Smooth muscle cell (in vitro differentiated cells): ENCODE measurements around the gene UBE2V1. TPM values are rescaled to one million over a fixed set of nuclear protein-coding genes. Genes with fewer than 3 reads are reported as not detected.

Experiments
- DNase-seq: peaks from one replicate; lab custom pipeline; 2025; ENCODE audit not compliant: unreplicated experiment; lab: John Stamatoyannopoulos, UW
- H2AFZ ChIP-seq: fragments of 200-600 bp; sonication (generic); 2 replicates; pipeline ENCODE4 v1.6.0; 2016; ENCODE audit warnings: antibody characterized with exemption, low read depth, mild to moderate bottlenecking
- H3F3A ChIP-seq: fragments of 200-600 bp; sonication (generic); 2 replicates; pipeline ENCODE4 v1.6.0; 2017; ENCODE audit warnings: antibody characterized with exemption, low read depth
- H3K27ac ChIP-seq: fragments of 200-600 bp; sonication (generic); 2 replicates; pipeline ENCODE4 v1.5.1; 2016; ENCODE audit warnings: low read depth, mild to moderate bottlenecking
- H3K27me3 ChIP-seq: fragments of 200-600 bp; sonication (generic); 2 replicates; pipeline ENCODE4 v1.6.1; 2016; ENCODE audit warnings: low read depth, mild to moderate bottlenecking
- H3K36me3 ChIP-seq: fragments of 200-600 bp; sonication (generic); 2 replicates; pipeline ENCODE4 v1.5.1; 2016; ENCODE audit warnings: low read depth
- H3K4me1 ChIP-seq: fragments of 200-600 bp; sonication (generic); 2 replicates; pipeline ENCODE4 v1.5.1; 2016; ENCODE audit warnings: low read depth
- H3K4me2 ChIP-seq: fragments of 200-600 bp; sonication (generic); 2 replicates; pipeline ENCODE4 v1.6.0; 2016; ENCODE audit warnings: mild to moderate bottlenecking
- H3K4me3 ChIP-seq: fragments of 200-600 bp; sonication (generic); 2 replicates; pipeline ENCODE4 v1.5.1; 2016; ENCODE audit warnings: mild to moderate bottlenecking
- H3K79me2 ChIP-seq: fragments of 200-600 bp; sonication (generic); 2 replicates; pipeline ENCODE4 v1.6.0; 2016; ENCODE audit warnings: low read depth, mild to moderate bottlenecking
- H3K9ac ChIP-seq: fragments of 200-600 bp; sonication (generic); 2 replicates; pipeline ENCODE4 v1.6.0; 2016; ENCODE audit warnings: low read depth
- H3K9me3 ChIP-seq: fragments of 200-600 bp; sonication (generic); replicated peaks from 2 replicates; pipeline ENCODE4 v1.5.1; 2016; ENCODE audit warnings: low read depth
- H4K20me1 ChIP-seq: fragments of 200-600 bp; sonication (generic); 2 replicates; pipeline ENCODE4 v1.6.0; 2016; ENCODE audit warnings: low read depth
- CTCF ChIP-seq: fragments of 200-600 bp; sonication (generic); IDR thresholded peaks from 2 replicates; pipeline ENCODE4 v1.5.1; 2017; ENCODE audit warnings: borderline replicate concordance, mild to moderate bottlenecking, antibody characterized with exemption; ENCODE audit not compliant: insufficient read depth, poor library complexity, severe bottlenecking
- WGBS: methylation state at CpG from one replicate; pipeline ENCODE4 v1.1.7; 2016; ENCODE audit warnings: low lambda C conversion rate; 5-methylcytosine and 5-hydroxymethylcytosine counted together
- polyA plus RNA-seq: library from polyadenylated mRNA; unstranded; fragments of >200 nt; fragmentation: Nextera tagmentation; extraction: Ambion mirVana; gene quantifications from 2 replicates; pipeline ENCODE4 v1.2.1, GENCODE V29; 2016
- total RNA-seq: library from RNA; depleted of rRNA; stranded (reverse); fragments of >200 nt; gene quantifications from 2 replicates; pipeline ENCODE4 v1.2.3, GENCODE V29; 2014

The UBE2V1 gene
- total and polyA plus RNA-seq, 2 experiments from 2014 or later, result 94.8 to 128 TPM

- Histone ChIP-seq H3K4me1 (no peaks in the 10 kb centered on the region), H3K9me3 (no peaks in the 10 kb centered on the region), H3K79me2 (peaks cover 100% of the 10 kb centered on the region), H2AFZ (no peak overlapping the region), H3K4me2 (no peak overlapping the region), H4K20me1 (peaks cover 100% of the 10 kb centered on the region), H3K27ac (peak overlapping the region; percentile 36), H3K9ac (no peak overlapping the region), H3K36me3 (no peaks in the 10 kb centered on the region), H3K4me3 (no peak overlapping the region), H3F3A (peaks cover 13% of the 10 kb centered on the region), H3K27me3 (no peaks in the 10 kb centered on the region)
- DNase-seq, result no peak
- no peak for TF ChIP-seq CTCF
- 87% methylated on average over 4 of the region's 4 CpGs for WGBS
These were observed 11.1 kb downstream of the UBE2V1 start for GRCh38 chr20:50101887-50102286.

GRCh38 chr20:50101281-50101680 lies 11.7 kb downstream of the UBE2V1 start:
- Histone ChIP-seq H3K4me2 (no peak overlapping the region), H3K27ac (peak overlapping the region; percentile 36), H3K27me3 (no peaks in the 10 kb centered on the region), H3F3A (peaks cover 15% of the 10 kb centered on the region), H3K4me1 (no peaks in the 10 kb centered on the region), H3K4me3 (no peak overlapping the region), H4K20me1 (peaks cover 100% of the 10 kb centered on the region), H3K36me3 (no peaks in the 10 kb centered on the region), H2AFZ (no peak overlapping the region), H3K79me2 (peaks cover 100% of the 10 kb centered on the region), H3K9ac (no peak overlapping the region), H3K9me3 (no peaks in the 10 kb centered on the region)
- no peak for DNase-seq
- WGBS, result 91% methylated on average over 2 of the region's 2 CpGs
- no peak for TF ChIP-seq CTCF

- no peak for DNase-seq
- H3K9ac ChIP-seq, result no peak overlapping the region
- peaks cover 15% of the 10 kb centered on the region for H3F3A ChIP-seq
- no peaks in the 10 kb centered on the region for H3K27me3 ChIP-seq
- H3K4me3 ChIP-seq, result no peak overlapping the region
- no peaks in the 10 kb centered on the region for H3K4me1 ChIP-seq
- H4K20me1 ChIP-seq, result peaks cover 100% of the 10 kb centered on the region
- H3K27ac ChIP-seq, result peak overlapping the region; percentile 18
- no peaks in the 10 kb centered on the region for H3K9me3 ChIP-seq
- no peak overlapping the region for H2AFZ ChIP-seq
- TF ChIP-seq CTCF, result no peak
- no peaks in the 10 kb centered on the region for H3K36me3 ChIP-seq
- no peak overlapping the region for H3K4me2 ChIP-seq
- H3K79me2 ChIP-seq, result peaks cover 100% of the 10 kb centered on the region
These were observed 12.4 kb downstream of the UBE2V1 start for GRCh38 chr20:50100552-50100951.

GRCh38 chr20:50099565-50099991 lies 13.4 kb downstream of the UBE2V1 start:
- 65% methylated on average over 5 of the region's 5 CpGs for WGBS
- Histone ChIP-seq H3K4me2 (peak overlapping the region; percentile 50), H4K20me1 (peaks cover 100% of the 10 kb centered on the region), H3K9ac (peak overlapping the region; percentile 15), H3K27me3 (no peaks in the 10 kb centered on the region), H3K27ac (peak overlapping the region; percentile 48), H3K4me3 (no peak overlapping the region), H2AFZ (no peak overlapping the region), H3K4me1 (no peaks in the 10 kb centered on the region), H3F3A (peaks cover 7% of the 10 kb centered on the region), H3K79me2 (peaks cover 100% of the 10 kb centered on the region), H3K36me3 (peaks cover 1% of the 10 kb centered on the region), H3K9me3 (no peaks in the 10 kb centered on the region)
- DNase-seq, result no peak
- no peak for TF ChIP-seq CTCF
